ENCODE measurements around the gene PPARA.

DNA sequence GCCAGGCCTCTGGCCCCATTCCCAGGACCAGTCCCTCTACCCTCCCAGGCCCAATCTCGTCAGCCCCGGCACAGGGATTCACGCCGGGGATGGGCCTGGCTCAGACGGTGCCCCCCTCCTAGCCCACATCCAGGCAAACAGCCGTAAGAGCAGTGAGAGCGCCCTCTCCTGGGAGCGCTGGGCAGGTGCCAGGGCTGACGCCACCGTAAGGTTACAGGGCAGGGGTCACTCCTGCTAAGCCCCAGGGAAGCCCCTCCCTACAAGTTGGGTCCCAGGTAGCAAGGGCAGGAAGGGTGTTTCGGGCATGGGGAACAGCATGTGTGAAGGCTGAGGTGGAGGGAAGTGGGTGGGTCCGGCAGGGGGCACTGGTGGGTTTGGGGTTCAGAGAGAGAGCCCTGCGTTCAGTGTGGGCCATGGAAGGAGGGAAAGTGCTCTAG, 19.2 kb upstream of the PPARA start:
- TF ChIP-seq, protein P1, sequence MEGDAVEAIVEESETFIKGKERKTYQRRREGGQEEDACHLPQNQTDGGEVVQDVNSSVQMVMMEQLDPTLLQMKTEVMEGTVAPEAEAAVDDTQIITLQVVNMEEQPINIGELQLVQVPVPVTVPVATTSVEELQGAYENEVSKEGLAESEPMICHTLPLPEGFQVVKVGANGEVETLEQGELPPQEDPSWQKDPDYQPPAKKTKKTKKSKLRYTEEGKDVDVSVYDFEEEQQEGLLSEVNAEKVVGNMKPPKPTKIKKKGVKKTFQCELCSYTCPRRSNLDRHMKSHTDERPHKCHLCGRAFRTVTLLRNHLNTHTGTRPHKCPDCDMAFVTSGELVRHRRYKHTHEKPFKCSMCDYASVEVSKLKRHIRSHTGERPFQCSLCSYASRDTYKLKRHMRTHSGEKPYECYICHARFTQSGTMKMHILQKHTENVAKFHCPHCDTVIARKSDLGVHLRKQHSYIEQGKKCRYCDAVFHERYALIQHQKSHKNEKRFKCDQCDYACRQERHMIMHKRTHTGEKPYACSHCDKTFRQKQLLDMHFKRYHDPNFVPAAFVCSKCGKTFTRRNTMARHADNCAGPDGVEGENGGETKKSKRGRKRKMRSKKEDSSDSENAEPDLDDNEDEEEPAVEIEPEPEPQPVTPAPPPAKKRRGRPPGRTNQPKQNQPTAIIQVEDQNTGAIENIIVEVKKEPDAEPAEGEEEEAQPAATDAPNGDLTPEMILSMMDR (IDR thresholded peaks at IDR 0.05) = peak in 1 of 2 donors; percentile 16
- TF ChIP-seq EP300 (IDR thresholded peaks at IDR 0.05) = no peak
- no peak for TF ChIP-seq POLR2AphosphoS5 (IDR thresholded peaks at IDR 0.05)
